Sigmoid colon (tissue), 7 donors: Measurements from ENCODE around the gene TSPAN17. TPM values are rescaled to one million over a fixed set of nuclear protein-coding genes. Genes with fewer than 3 reads are reported as not detected.
"Not testable (repeated sequence)": the region's sequence is repeated elsewhere in the genome, so short reads cannot be mapped to it uniquely, and the experiment has no call there.

Source experiments
- DNase-seq: peaks from one replicate; pipeline ENCODE4 v3.0.0-alpha.2; 2019
- H3K27ac ChIP-seq, 4 donors: fragments of 200-600 bp; sonication (generic); one replicate each; pipeline ENCODE4 v1.5.1; 2016 to 2019; ENCODE audit warnings: mild to moderate bottlenecking in 1 of 4
- H3K27me3 ChIP-seq, 3 donors: fragments of 200-600 bp; sonication (generic); one replicate each; pipeline ENCODE4 v1.5.1; 2019; ENCODE audit warnings: mild to moderate bottlenecking in 1 of 3
- H3K36me3 ChIP-seq, 4 donors: fragments of 200-600 bp; sonication (generic); one replicate each; pipeline ENCODE4 v1.5.1; 2016 to 2019
- H3K4me1 ChIP-seq, 4 donors: fragments of 200-600 bp; sonication (generic); one replicate each; pipeline ENCODE4 v1.5.1; 2017 to 2019
- H3K4me3 ChIP-seq, 4 donors: fragments of 200-600 bp; sonication (generic); one replicate each; pipeline ENCODE4 v1.5.1; 2017 to 2019; ENCODE audit warnings: mild to moderate bottlenecking in 2 of 4, moderate library complexity in 1 of 4
- H3K9me3 ChIP-seq, 4 donors: fragments of 200-600 bp in 3 of 4; sonication (generic) in 3 of 4; one replicate each; pipeline versions ENCODE4 v1.5.1 to v1.6.1; 2013 to 2019
- CTCF ChIP-seq, 4 experiments: fragments of 450-650 bp in 3 of 4; fragments of 200-600 bp in 1 of 4; IDR thresholded peaks; one replicate each; pipeline ENCODE4 v1.5.1; 2016 to 2019; ENCODE audit warnings: antibody characterized with exemption in 4 of 4, mild to moderate bottlenecking in 3 of 4, moderate library complexity in 2 of 4
- EP300 ChIP-seq, 4 donors: sonication (generic); formaldehyde crosslinking; IDR thresholded peaks; one replicate each; pipeline ENCODE4 v1.6.1; 2017; ENCODE audit warnings: antibody characterized with exemption in 4 of 4
- POLR2A ChIP-seq, 2 donors: fragments of 450-650 bp; IDR thresholded peaks; one replicate each; pipeline ENCODE4 v1.6.1; 2016; ENCODE audit warnings: antibody characterized with exemption in 2 of 2, mild to moderate bottlenecking in 2 of 2, moderate library complexity in 2 of 2
- POLR2AphosphoS5 ChIP-seq, 4 donors: sonication (generic); formaldehyde crosslinking; IDR thresholded peaks; one replicate each; pipeline ENCODE4 v1.6.1; 2017; ENCODE audit warnings: antibody characterized with exemption in 4 of 4
- WGBS, 2 donors: extraction: QIAGEN DNeasy Blood & Tissue Kit; methylation state at CpG; one replicate each; pipeline ENCODE4 v1.1.7; 2013; 5-methylcytosine and 5-hydroxymethylcytosine counted together
- intact Hi-C: fragments of 100-400 bp; cut with DNase I; formaldehyde crosslinking; loops from one replicate; pipeline ENCODE4 v1.15.1; 2023
- polyA plus RNA-seq, 3 donors: library from polyadenylated mRNA; stranded (reverse); fragments of 200-250 nt; gene quantifications; one replicate each; pipeline ENCODE4 v1.2.3, GENCODE V29; 2013
- total RNA-seq, 4 donors: library from RNA; depleted of rRNA; stranded (reverse); fragments of >200 nt; gene quantifications; one replicate each; pipeline ENCODE4 v1.1.0, GENCODE V29; 2016
- donor health status: healthy with polysubstance abuse.
- donor health status: Bipolar disorder and iron deficiency.
- donor health status: healthy.

Gene TSPAN17
- total and polyA plus RNA-seq, 7 donors: 7.4 to 37.7 (median 21.7) TPM

GRCh38 chr5:176694631-176695030, 47.3 kb downstream of the TSPAN17 start:
- Histone ChIP-seq H3K9me3 (no peaks in the 10 kb centered on the region), H3K36me3 (no peaks in the 10 kb centered on the region), H3K4me3 (no peak overlapping the region), H3K4me1 (no peaks in the 10 kb centered on the region), H3K27ac (no peak overlapping the region), H3K27me3 (peaks cover 13 to 89% (median 34%) of the 10 kb centered on the region in 3 donors)
- TF ChIP-seq POLR2A (IDR thresholded peaks at IDR 0.05) (no peak), EP300 (IDR thresholded peaks at IDR 0.05) (no peak), POLR2AphosphoS5 (IDR thresholded peaks at IDR 0.05) (no peak), CTCF (IDR thresholded peaks at IDR 0.05) (no peak)
- intact Hi-C loops: no loop called here
- WGBS, 2 donors: 83 to 92% methylated on average over 9 of the region's 9 CpGs
- DNase-seq: no peak

- peaks cover 13 to 94% (median 36%) of the 10 kb centered on the region in 3 donors for H3K27me3 ChIP-seq
- H3K27ac ChIP-seq: no peak overlapping the region
- no peak for DNase-seq
- H3K4me3 ChIP-seq: no peak overlapping the region
- no peak for TF ChIP-seq CTCF (IDR thresholded peaks at IDR 0.05)
- TF ChIP-seq POLR2AphosphoS5 (IDR thresholded peaks at IDR 0.05): no peak
- no peak for TF ChIP-seq EP300 (IDR thresholded peaks at IDR 0.05)
- TF ChIP-seq POLR2A (IDR thresholded peaks at IDR 0.05): no peak
- no peaks in the 10 kb centered on the region for H3K4me1 ChIP-seq
- 78 to 81% methylated on average over 8 of the region's 8 CpGs for WGBS, 2 donors
- H3K9me3 ChIP-seq: no peaks in the 10 kb centered on the region
- intact Hi-C loops: no loop called here
- H3K36me3 ChIP-seq: no peaks in the 10 kb centered on the region
These were observed 47.8 kb downstream of the TSPAN17 start for GRCh38 chr5:176695073-176695472.

GRCh38 chr5:176697267-176697933, 50.1 kb downstream of the TSPAN17 start:
- 71 to 89% methylated on average over 10 of the region's 10 CpGs for WGBS, 2 donors
- Histone ChIP-seq H3K36me3 (no peaks in the 10 kb centered on the region), H3K4me3 (no peak overlapping the region), H3K27ac (no peak overlapping the region), H3K4me1 (no peaks in the 10 kb centered on the region), H3K27me3 (peaks cover 10 to 86% (median 25%) of the 10 kb centered on the region in 3 donors), H3K9me3 (no peaks in the 10 kb centered on the region)
- TF ChIP-seq CTCF (IDR thresholded peaks at IDR 0.05): no peak
- no peak for TF ChIP-seq EP300 (IDR thresholded peaks at IDR 0.05)
- no peak for TF ChIP-seq POLR2A (IDR thresholded peaks at IDR 0.05)
- DNase-seq: no peak
- intact Hi-C loops: no loop called here

GRCh38 chr5:176697934-176698538, 50.8 kb downstream of the TSPAN17 start:
- no peaks in the 10 kb centered on the region for H3K4me1 ChIP-seq
- intact Hi-C loops: no loop called here
- no peak overlapping the region for H3K27ac ChIP-seq
- no peak for DNase-seq
- no peaks in the 10 kb centered on the region for H3K36me3 ChIP-seq
- TF ChIP-seq CTCF (IDR thresholded peaks at IDR 0.05) (no peak), POLR2AphosphoS5 (IDR thresholded peaks at IDR 0.05) (no peak), POLR2A (IDR thresholded peaks at IDR 0.05) (no peak), EP300 (IDR thresholded peaks at IDR 0.05) (no peak)
- no peak overlapping the region for H3K4me3 ChIP-seq
- H3K27me3 ChIP-seq: peaks cover 10 to 80% (median 25%) of the 10 kb centered on the region in 3 donors
- no peaks in the 10 kb centered on the region for H3K9me3 ChIP-seq
- 45 to 72% methylated on average over 9 of the region's 9 CpGs for WGBS, 2 donors

GRCh38 chr5:176699446-176699845, 52.2 kb downstream of the TSPAN17 start:
- WGBS, 2 donors: 90 to 94% methylated on average over 5 of the region's 5 CpGs

More at GRCh38 chr5:176699446-176699845, 52.2 kb downstream of the TSPAN17 start:
- DNase-seq, H3K4me3 ChIP-seq, H3K9me3 ChIP-seq, H3K36me3 ChIP-seq, H3K27ac ChIP-seq, intact Hi-C loops, H3K4me1 ChIP-seq: not testable (repeated sequence)
- H3K27me3 ChIP-seq: peaks cover 8 to 71% (median 25%) of the 10 kb centered on the region in 3 donors
